SH-SY5Y (cell line): Measurements from ENCODE around the gene OLFM3.
A peak's percentile ranks its signal among the peaks of the same experiment; 100 is the strongest.

Experiments used
- GATA2 ChIP-seq: IDR thresholded peaks from 2 replicates; pipeline ENCODE4 v1.6.1; 2011; ENCODE audit warnings: mild to moderate bottlenecking, low read depth, low read length
- GATA3 ChIP-seq: IDR thresholded peaks from 2 replicates; pipeline ENCODE4 v1.6.1; 2011; ENCODE audit warnings: low read depth, mild to moderate bottlenecking, low read length, moderate library complexity

Gene OLFM3

GRCh38 chr1:101971304-101971703 is 25.4 kb downstream of the OLFM3 start:
- TF ChIP-seq GATA3 (no peak), GATA2 (no peak)

GRCh38 chr1:101967871-101968270 is 28.9 kb downstream of the OLFM3 start:
- TF ChIP-seq GATA3 (no peak), GATA2 (no peak)

- TF ChIP-seq GATA2 = no peak
- no peak for TF ChIP-seq GATA3
Observed at GRCh38 chr1:101965341-101965740, 31.4 kb downstream of the OLFM3 start.

- no peak for TF ChIP-seq GATA3
- TF ChIP-seq GATA2 = no peak
Observed at GRCh38 chr1:101964708-101965107, 32.0 kb downstream of the OLFM3 start.

GRCh38 chr1:101960142-101960541 is 36.6 kb downstream of the OLFM3 start:
- TF ChIP-seq GATA2 (no peak), GATA3 (no peak)

GRCh38 chr1:101959456-101959855 is 37.3 kb downstream of the OLFM3 start:
- TF ChIP-seq GATA2 = no peak

- no peak for TF ChIP-seq GATA2
- no peak for TF ChIP-seq GATA3
Observed at GRCh38 chr1:101957771-101958170, 39.0 kb downstream of the OLFM3 start.

GRCh38 chr1:101953623-101954022 is 43.1 kb downstream of the OLFM3 start:
- TF ChIP-seq GATA3 = no peak
- TF ChIP-seq GATA2 = no peak

- no peak for TF ChIP-seq GATA2
- no peak for TF ChIP-seq GATA3
Observed at GRCh38 chr1:101945884-101946283, 50.8 kb downstream of the OLFM3 start.

- no peak for TF ChIP-seq GATA3
- no peak for TF ChIP-seq GATA2
Observed at GRCh38 chr1:101943237-101943636, 53.5 kb downstream of the OLFM3 start.

GRCh38 chr1:101942516-101943193 is 54.1 kb downstream of the OLFM3 start:
- TF ChIP-seq GATA2 (no peak), GATA3 (no peak)

- no peak for TF ChIP-seq GATA3
- no peak for TF ChIP-seq GATA2
Observed at GRCh38 chr1:101938681-101939080, 58.0 kb downstream of the OLFM3 start.

- peak; percentile 50; the same call in 1 of the 2 replicates for TF ChIP-seq GATA3
- TF ChIP-seq GATA2 = peak; percentile 75
Observed at GRCh38 chr1:101929343-101929742, 67.4 kb downstream of the OLFM3 start.

- no peak for TF ChIP-seq GATA3
- TF ChIP-seq GATA2 = no peak
Observed at GRCh38 chr1:101928829-101929228, 67.9 kb downstream of the OLFM3 start.

GRCh38 chr1:101924700-101925099 is 72.0 kb downstream of the OLFM3 start:
- no peak for TF ChIP-seq GATA3
- TF ChIP-seq GATA2 = no peak

GRCh38 chr1:101920577-101920976 is 76.1 kb downstream of the OLFM3 start:
- TF ChIP-seq GATA3 (no peak), GATA2 (no peak)
